Bronchial epithelial cell (primary cell): ENCODE results near the gene CRYZ. TPM values are rescaled to one million over a fixed set of nuclear protein-coding genes. Genes with fewer than 3 reads are reported as not detected.

ENCODE experiments used
- DNase-seq: peaks from one replicate; pipeline ENCODE4 v3.0.0-alpha.2; 2010; ENCODE audit warnings: low read depth
- FAIRE-seq: peaks from 2 replicates; lab custom pipeline; 2011; peaks lifted over from hg19 to GRCh38; lab: Jason Lieb, UNC
- H3K27me3 ChIP-seq: 2 replicates; pipeline ENCODE4 v1.5.1; 2011; ENCODE audit warnings: low read length; ENCODE audit not compliant: control insufficient read depth, insufficient read depth
- H3K36me3 ChIP-seq: 2 replicates; pipeline ENCODE4 v1.5.1; 2011; ENCODE audit warnings: low read length; ENCODE audit not compliant: control insufficient read depth, insufficient read depth
- H3K4me3 ChIP-seq: 2 replicates; pipeline ENCODE4 v1.5.1; 2011; ENCODE audit warnings: mild to moderate bottlenecking, low read depth, low read length, control low read depth
- CTCF ChIP-seq: IDR thresholded peaks from 2 replicates; pipeline ENCODE4 v1.5.1; 2011; ENCODE audit warnings: mild to moderate bottlenecking, moderate library complexity, low read length, control low read depth, inconsistent platforms; ENCODE audit not compliant: insufficient read depth, severe bottlenecking
- total RNA-seq: library from RNA; depleted of rRNA; stranded (reverse); fragments of >200 nt; gene quantifications from 2 replicates; pipeline ENCODE4 v1.2.1, GENCODE V29; 2014

Gene CRYZ
- 32.9 and 37.6 TPM in 2 replicates for total RNA-seq

GRCh38 chr1:74732960-74733603 is at the start of gene CRYZ, which contains the start of gene TYW3:
CRYZ (minus strand) TSS chr1:74733050; CDS start chr1:74724821, 8,229 bp downstream.
TYW3 (plus strand) TSS chr1:74733152; CDS start chr1:74733245, 93 bp downstream.
- no peaks in the 10 kb centered on the region for H3K27me3 ChIP-seq
- TF ChIP-seq CTCF, result peak; percentile 0
- FAIRE-seq, result peak; percentile 40
- peak; percentile 88 for DNase-seq
- H3K4me3 ChIP-seq, result peak within 1 kb of the TSS; percentile 49
- H3K36me3 ChIP-seq, result peaks cover 3% of the 10 kb centered on the region

- FAIRE-seq, result no peak
- TF ChIP-seq CTCF, result no peak
- Histone ChIP-seq H3K27me3 (no peaks in the 10 kb centered on the region), H3K4me3 (no peak overlapping the region), H3K36me3 (no peaks in the 10 kb centered on the region)
- no peak for DNase-seq
Measured at GRCh38 chr1:74780594-74780993, 47.7 kb upstream of the CRYZ start.

- no peaks in the 10 kb centered on the region for H3K27me3 ChIP-seq
- TF ChIP-seq CTCF, result no peak
- H3K36me3 ChIP-seq, result no peaks in the 10 kb centered on the region
- no peak overlapping the region for H3K4me3 ChIP-seq
- FAIRE-seq, result no peak
- peak; percentile 3 for DNase-seq
Measured at GRCh38 chr1:74779750-74780149, 46.9 kb upstream of the CRYZ start.

- DNase-seq (no peak), FAIRE-seq (no peak)
- H3K27me3 ChIP-seq, result no peaks in the 10 kb centered on the region
- no peak for TF ChIP-seq CTCF
- H3K36me3 ChIP-seq, result no peaks in the 10 kb centered on the region
- no peak overlapping the region for H3K4me3 ChIP-seq
Measured at GRCh38 chr1:74777525-74777924, 44.7 kb upstream of the CRYZ start.

GRCh38 chr1:74775735-74776134 is 42.9 kb upstream of the CRYZ start:
- DNase-seq (no peak), FAIRE-seq (no peak)
- H3K36me3 ChIP-seq, result no peaks in the 10 kb centered on the region
- H3K27me3 ChIP-seq, result no peaks in the 10 kb centered on the region
- no peak overlapping the region for H3K4me3 ChIP-seq
- no peak for TF ChIP-seq CTCF

GRCh38 chr1:74773582-74773981 is 40.7 kb upstream of the CRYZ start:
- FAIRE-seq (no peak), DNase-seq (no peak)
- H3K36me3 ChIP-seq, result no peaks in the 10 kb centered on the region
- no peak for TF ChIP-seq CTCF
- H3K27me3 ChIP-seq, result no peaks in the 10 kb centered on the region
- no peak overlapping the region for H3K4me3 ChIP-seq
